Activated CD4-positive, alpha-beta memory T cell treated with anti-CD3 and anti-CD28 coated beads for 36 hours (primary cell): ENCODE measurements around the gene GIT1. TPM values are rescaled to one million over a fixed set of nuclear protein-coding genes. Genes with fewer than 3 reads are reported as not detected.
A peak's percentile ranks its signal among the peaks of the same experiment; 100 is the strongest.

Experiments
- CTCF ChIA-PET: fragments of 350-600 bp; sonication (Branson Sonifier 250); formaldehyde crosslinking; loops from one replicate; lab custom pipeline; 2021; ENCODE audit warnings: antibody characterized with exemption, inconsistent platforms; lab: Charles Lee
- POLR2A ChIA-PET: fragments of 350-600 bp; sonication (Branson Sonifier 250); formaldehyde crosslinking; loops from one replicate; lab custom pipeline; 2021; ENCODE audit warnings: antibody characterized with exemption; lab: Charles Lee
- DNase-seq: peaks from one replicate; pipeline ENCODE4 v3.0.0-alpha.2; 2020
- H3K27ac Mint-ChIP-seq: one replicate; pipeline ENCODE4 v1.8.0; 2021; ENCODE audit warnings: mixed read lengths
- H3K27me3 Mint-ChIP-seq: one replicate; pipeline ENCODE4 v1.8.0; 2021; ENCODE audit warnings: mixed read lengths
- H3K36me3 Mint-ChIP-seq: one replicate; pipeline ENCODE4 v1.8.0; 2021; ENCODE audit warnings: mixed read lengths
- H3K4me1 Mint-ChIP-seq: one replicate; pipeline ENCODE4 v1.8.0; 2021; ENCODE audit warnings: low read depth, mixed read lengths
- H3K4me3 Mint-ChIP-seq: one replicate; pipeline ENCODE4 v1.8.0; 2021; ENCODE audit warnings: mild to moderate bottlenecking, mixed read lengths
- H3K9me3 Mint-ChIP-seq: one replicate; pipeline ENCODE4 v1.8.0; 2021; ENCODE audit warnings: mixed read lengths
- intact Hi-C: fragments of 100-400 bp; cut with micrococcal nuclease; formaldehyde crosslinking; loops from one replicate; pipeline ENCODE4 v1.15.1; 2023
- total RNA-seq, 2 experiments: library from RNA; stranded (reverse); gene quantifications; one replicate each; pipeline ENCODE4 v1.2.3, GENCODE V29; 2021

The GIT1 gene
- total RNA-seq, 2 experiments from 2014 or later, result 51.3 to 54.4 TPM

- H3K9me3 Mint-ChIP-seq, result no peaks in the 10 kb centered on the region
- intact Hi-C loops, result no loop called here
- peaks cover 18% of the 10 kb centered on the region for H3K4me1 Mint-ChIP-seq
- H3K27me3 Mint-ChIP-seq, result no peaks in the 10 kb centered on the region
- no peak overlapping the region for H3K27ac Mint-ChIP-seq
- peak; percentile 7 for DNase-seq
- peaks cover 13% of the 10 kb centered on the region for H3K36me3 Mint-ChIP-seq
- H3K4me3 Mint-ChIP-seq, result no peak overlapping the region
- POLR2A ChIA-PET, result interaction anchor here (1.1 kb wide), 1 partner anchor 16 kb away, joined by 3 read pairs; no protein-coding TSS in a partner anchor
- CTCF ChIA-PET, result interaction anchor here (0.7 to 7.0 kb wide), 9 partner anchors 14 to 217 kb away, joined by 3 to 60 read pairs (median 6); partner anchors contain the start of gene ANKRD13B
These were observed 17.4 kb downstream of the GIT1 start for GRCh38 chr17:29571883-29572681.

- Mint-ChIP-seq H3K4me3 (no peak overlapping the region), H3K9me3 (no peaks in the 10 kb centered on the region)
These were observed 18.0 kb downstream of the GIT1 start for GRCh38 chr17:29571486-29571882.

DNA sequence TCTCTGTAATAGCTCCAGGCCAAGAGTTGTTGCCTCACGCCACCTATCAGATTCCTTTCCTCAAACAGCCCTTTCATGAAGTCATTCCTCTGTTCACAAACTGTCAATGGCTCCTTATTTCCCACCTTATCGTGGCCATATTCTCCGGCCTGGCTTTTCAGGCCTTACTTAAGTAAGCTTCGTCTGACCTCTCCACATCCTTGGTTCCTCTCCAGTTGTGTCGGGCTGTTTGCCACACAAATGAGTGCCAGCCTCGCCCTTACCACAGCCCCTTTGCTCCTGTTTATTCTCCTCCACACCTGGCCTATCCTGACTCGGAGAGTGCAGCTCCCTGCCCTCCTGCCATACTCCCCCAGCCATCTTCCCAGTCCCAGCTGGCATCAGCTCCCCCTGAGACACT is 18.9 kb downstream of the GIT1 start:
- H3K36me3 Mint-ChIP-seq, result peaks cover 10% of the 10 kb centered on the region
- DNase-seq, result peak; percentile 7
- H3K27me3 Mint-ChIP-seq, result no peaks in the 10 kb centered on the region
- ChIA-PET CTCF (interaction anchor here (1.1 to 7.0 kb wide), 5 partner anchors 9 to 48 kb away, joined by 3 to 60 read pairs (median 5); partner anchors contain the start of gene ANKRD13B), POLR2A (interaction anchor here (1.5 kb wide), 1 partner anchor 47 kb away, joined by 5 read pairs; no protein-coding TSS in a partner anchor)
- H3K4me1 Mint-ChIP-seq, result peaks cover 23% of the 10 kb centered on the region
- H3K4me3 Mint-ChIP-seq, result no peak overlapping the region
- intact Hi-C loops, result no loop called here
- H3K9me3 Mint-ChIP-seq, result no peaks in the 10 kb centered on the region
- no peak overlapping the region for H3K27ac Mint-ChIP-seq

More at GRCh38 chr17:29571486-29571882, 18.0 kb downstream of the GIT1 start:
- POLR2A ChIA-PET, result interaction anchor here (1.1 kb wide), 1 partner anchor 16 kb away, joined by 3 read pairs; no protein-coding TSS in a partner anchor
- intact Hi-C loops, result no loop called here
- Mint-ChIP-seq H3K4me1 (peaks cover 18% of the 10 kb centered on the region), H3K36me3 (peaks cover 13% of the 10 kb centered on the region), H3K27ac (no peak overlapping the region), H3K27me3 (no peaks in the 10 kb centered on the region)
- CTCF ChIA-PET, result interaction anchor here (0.7 to 7.0 kb wide), 4 partner anchors 28 to 202 kb away, joined by 3 to 60 read pairs (median 10); no protein-coding TSS in a partner anchor
- peak; percentile 7 for DNase-seq

DNA sequence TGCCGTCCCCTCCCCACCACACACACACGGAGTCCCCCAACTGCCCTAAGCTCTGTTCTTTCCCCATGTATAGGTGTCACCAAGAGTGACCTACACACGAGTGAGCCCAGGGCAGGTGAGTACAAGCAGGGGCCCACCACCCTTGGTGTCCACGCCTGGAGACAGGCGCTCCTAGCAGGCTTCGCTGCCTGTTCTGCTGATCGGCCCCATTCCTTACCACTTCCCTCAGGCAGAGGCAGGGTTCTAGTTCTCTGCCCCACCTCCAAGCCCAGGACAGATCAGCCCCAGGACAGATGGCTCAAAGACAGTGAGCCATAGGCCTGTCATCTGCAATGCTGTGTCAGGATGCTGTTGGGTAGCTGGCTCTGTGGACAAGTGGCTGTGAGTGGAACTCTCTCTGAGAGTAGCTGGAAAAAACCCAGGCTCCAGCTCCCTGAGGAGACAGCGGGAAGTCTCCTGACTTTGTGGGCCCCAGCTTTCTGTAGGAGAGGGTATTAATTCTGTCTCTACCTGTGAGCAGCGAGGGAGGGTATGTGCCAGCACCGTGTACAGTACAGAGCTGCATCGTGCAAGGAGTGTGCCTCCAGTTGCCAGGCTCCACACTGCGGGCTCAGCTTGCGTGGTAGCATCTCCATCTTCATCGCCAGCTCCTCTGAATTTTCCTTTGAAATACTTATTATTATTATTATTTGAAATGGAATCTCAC is 20.1 kb downstream of the GIT1 start:
- peaks cover 3% of the 10 kb centered on the region for H3K36me3 Mint-ChIP-seq
- H3K27ac Mint-ChIP-seq, result peak overlapping the region; percentile 2

GRCh38 chr17:29568331-29569244 is 20.9 kb downstream of the GIT1 start, which contains the start of gene TP53I13:
TSS of gene TP53I13 (plus strand) at chr17:29568701. CDS start at chr17:29568759, 58 bp downstream.
- Mint-ChIP-seq H3K36me3 (peaks cover 7% of the 10 kb centered on the region), H3K4me1 (peaks cover 38% of the 10 kb centered on the region), H3K27me3 (no peaks in the 10 kb centered on the region), H3K4me3 (peak within 1 kb of the TSS; percentile 86), H3K9me3 (no peaks in the 10 kb centered on the region), H3K27ac (peak within 1 kb of the TSS; percentile 94)
- CTCF ChIA-PET, result interaction anchor here (0.5 to 7.0 kb wide), 14 partner anchors 8 to 432 kb away, joined by 3 to 60 read pairs (median 7); partner anchors contain the start of genes ANKRD13B and GIT1
- POLR2A ChIA-PET, result interaction anchor here (0.9 to 3.9 kb wide), 4 partner anchors 10 to 49 kb away, joined by 3 to 30 read pairs (median 12); partner anchors contain the start of gene ANKRD13B
- intact Hi-C loops, result loop anchor here (1.0 to 10.0 kb wide), 6 partner anchors 12 to 424 kb away; partner anchors contain the start of gene NUFIP2
- peak; percentile 93 for DNase-seq

More for the DNA sequence above, 20.1 kb downstream of the GIT1 start:
- peak overlapping the region; percentile 77 for H3K4me3 Mint-ChIP-seq
- H3K9me3 Mint-ChIP-seq, result no peaks in the 10 kb centered on the region
- peak; percentile 13 for DNase-seq
- no peaks in the 10 kb centered on the region for H3K27me3 Mint-ChIP-seq
- intact Hi-C loops, result loop anchor here (5.0 to 10.0 kb wide), 3 partner anchors 193 to 425 kb away; no protein-coding TSS in a partner anchor
- H3K4me1 Mint-ChIP-seq, result peaks cover 32% of the 10 kb centered on the region
- POLR2A ChIA-PET, result interaction anchor here (0.9 to 3.5 kb wide), 3 partner anchors 9 to 48 kb away, joined by 3 to 21 read pairs (median 5); no protein-coding TSS in a partner anchor
- CTCF ChIA-PET, result interaction anchor here (1.1 to 7.0 kb wide), 9 partner anchors 10 to 200 kb away, joined by 3 to 60 read pairs (median 7); partner anchors contain the start of gene ANKRD13B

- intact Hi-C loops, result loop anchor here (1.0 to 10.0 kb wide), 8 partner anchors 10 to 423 kb away; partner anchors contain the start of gene NUFIP2
- ChIA-PET CTCF (interaction anchor here (0.7 to 7.0 kb wide), 12 partner anchors 9 to 431 kb away, joined by 3 to 60 read pairs (median 7); partner anchors contain the start of genes ANKRD13B and GIT1), POLR2A (interaction anchor here (0.7 to 3.9 kb wide), 5 partner anchors 14 to 55 kb away, joined by 3 to 30 read pairs (median 3); partner anchors contain the start of genes ANKRD13B and CORO6)
- Mint-ChIP-seq H3K27me3 (no peaks in the 10 kb centered on the region), H3K4me1 (peaks cover 32% of the 10 kb centered on the region), H3K36me3 (peaks cover 7% of the 10 kb centered on the region), H3K9me3 (no peaks in the 10 kb centered on the region), H3K27ac (peak overlapping the region; percentile 94), H3K4me3 (peak overlapping the region; percentile 86)
- DNase-seq, result peak; percentile 88
These were observed 21.7 kb downstream of the GIT1 start for GRCh38 chr17:29567554-29568330.

GRCh38 chr17:29567304-29567553 is 22.2 kb downstream of the GIT1 start:
- Mint-ChIP-seq H3K4me3 (peak overlapping the region; percentile 87), H3K27me3 (no peaks in the 10 kb centered on the region), H3K27ac (peak overlapping the region; percentile 90), H3K36me3 (peaks cover 11% of the 10 kb centered on the region), H3K4me1 (peaks cover 32% of the 10 kb centered on the region), H3K9me3 (no peaks in the 10 kb centered on the region)
- DNase-seq, result no peak
- CTCF ChIA-PET, result interaction anchor here (0.6 to 7.0 kb wide), 11 partner anchors 9 to 277 kb away, joined by 3 to 60 read pairs (median 7); partner anchors contain the start of genes ANKRD13B and GIT1
- POLR2A ChIA-PET, result interaction anchor here (0.9 to 3.9 kb wide), 6 partner anchors 20 to 55 kb away, joined by 3 to 30 read pairs (median 3); partner anchors contain the start of genes ANKRD13B and CORO6
- intact Hi-C loops, result loop anchor here (1.0 to 10.0 kb wide), 5 partner anchors 10 to 422 kb away; no protein-coding TSS in a partner anchor

- ChIA-PET POLR2A (interaction anchor here (0.9 to 3.9 kb wide), 8 partner anchors 20 to 364 kb away, joined by 3 to 30 read pairs (median 4); partner anchors contain the start of genes CORO6 and NUFIP2), CTCF (interaction anchor here (0.6 to 7.0 kb wide), 15 partner anchors 10 to 429 kb away, joined by 3 to 60 read pairs (median 5); partner anchors contain the start of genes ANKRD13B and GIT1)
- peak; percentile 77 for DNase-seq
- H3K4me3 Mint-ChIP-seq, result peak within 1 kb of the TSS; percentile 87
- H3K27ac Mint-ChIP-seq, result peak within 1 kb of the TSS; percentile 94
- no peaks in the 10 kb centered on the region for H3K27me3 Mint-ChIP-seq
- peaks cover 16% of the 10 kb centered on the region for H3K36me3 Mint-ChIP-seq
- no peaks in the 10 kb centered on the region for H3K9me3 Mint-ChIP-seq
- peaks cover 38% of the 10 kb centered on the region for H3K4me1 Mint-ChIP-seq
- intact Hi-C loops, result loop anchor here (1.0 to 10.0 kb wide), 5 partner anchors 9 to 422 kb away; no protein-coding TSS in a partner anchor
These were observed 22.8 kb downstream of the GIT1 start, which contains the start of gene ABHD15 for GRCh38 chr17:29566473-29567303. TSS of gene ABHD15 (minus strand) at chr17:29567037. CDS start at chr17:29566966, 71 bp downstream.
